Panc1 (cell line): ENCODE results near the gene CENATAC. TPM values are rescaled to one million over a fixed set of nuclear protein-coding genes. Genes with fewer than 3 reads are reported as not detected.
"Not testable (repeated sequence)": the region's sequence is repeated elsewhere in the genome, so short reads cannot be mapped to it uniquely, and the experiment has no call there.

ENCODE experiments used
- ATAC-seq: fragments of 200-7000 bp; cut with Tn5 transposase; 2 replicates; pipeline ENCODE4 v1.9.1; 2020; ENCODE audit warnings: mild to moderate bottlenecking, moderate library complexity
- Bru-seq: library from RNA; stranded (reverse); fragments of 400-500 nt; gene quantifications from one replicate; lab custom pipeline; 2021; lab: Mats Ljungman, UMichigan
- BruChase-seq, 2 experiments: library from RNA; stranded (reverse); fragments of 400-500 nt; gene quantifications; one replicate each; lab custom pipeline; 2021; lab: Mats Ljungman, UMichigan
- BruUV-seq: library from RNA; stranded (reverse); fragments of 400-500 nt; replicated peaks from 2 replicates; lab custom pipeline; 2021; lab: Mats Ljungman, UMichigan
- CTCF ChIA-PET: fragments of 300-600 bp; sonication (Branson Sonifier 250); formaldehyde crosslinking; loops from one replicate; lab custom pipeline; 2022; ENCODE audit warnings: antibody characterized with exemption; lab: Charles Lee
- POLR2A ChIA-PET: fragments of 300-600 bp; sonication (Branson Sonifier 250); formaldehyde crosslinking; loops from one replicate; lab custom pipeline; 2022; ENCODE audit warnings: antibody characterized with exemption; lab: Charles Lee
- DNase-seq: peaks from one replicate; pipeline ENCODE4 v3.0.0-alpha.2; 2010; ENCODE audit warnings: low read depth, low spot score
- H3K27ac ChIP-seq: 2 replicates; pipeline ENCODE4 v1.5.1; 2011; ENCODE audit warnings: mild to moderate bottlenecking, low read length, inconsistent platforms
- H3K27me3 ChIP-seq: fragments of 200-500 bp; sonication (Bioruptor generic); 2 replicates; pipeline ENCODE4 v1.6.0; 2014; ENCODE audit warnings: low read length, inconsistent platforms; ENCODE audit not compliant: control insufficient read depth, insufficient read depth
- H3K36me3 ChIP-seq: fragments of 200-500 bp; sonication (Bioruptor generic); 2 replicates; pipeline ENCODE4 v1.5.1; 2014; ENCODE audit warnings: inconsistent platforms, mild to moderate bottlenecking, low read length, moderate library complexity; ENCODE audit not compliant: control insufficient read depth, insufficient read depth
- H3K4me1 ChIP-seq: 2 replicates; pipeline ENCODE4 v1.5.1; 2011; ENCODE audit warnings: inconsistent platforms, mild to moderate bottlenecking, low read length, moderate library complexity; ENCODE audit not compliant: control insufficient read depth, insufficient read depth
- H3K4me3 ChIP-seq, 2 experiments: 2 replicates each; pipeline ENCODE4 v1.5.1; 2011 to 2012; ENCODE audit warnings: low read depth in 2 of 2, low read length in 2 of 2, mild to moderate bottlenecking in 2 of 2, inconsistent platforms in 1 of 2, moderate library complexity in 1 of 2
- H3K9me3 ChIP-seq: fragments of 200-500 bp; sonication (Bioruptor generic); 2 replicates; pipeline ENCODE4 v1.5.1; 2014; ENCODE audit warnings: low read depth, mild to moderate bottlenecking, inconsistent platforms, low read length, moderate library complexity; ENCODE audit not compliant: control insufficient read depth, insufficient read depth
- CTCF ChIP-seq: fragments of 450-650 bp; IDR thresholded peaks from 2 replicates; pipeline ENCODE4 v1.5.1; 2017; ENCODE audit warnings: mild to moderate bottlenecking
- POLR2AphosphoS5 ChIP-seq: IDR thresholded peaks from 2 replicates; pipeline ENCODE4 v1.6.1; 2012; ENCODE audit warnings: mild to moderate bottlenecking, low read depth, low read length, moderate library complexity
- SIN3A ChIP-seq: IDR thresholded peaks from 2 replicates; pipeline ENCODE4 v1.6.1; 2012; ENCODE audit warnings: low read depth, mild to moderate bottlenecking, low read length, moderate library complexity, borderline replicate concordance; ENCODE audit not compliant: insufficient read depth
- TCF7L2 ChIP-seq: IDR thresholded peaks from 2 replicates; pipeline ENCODE4 v1.6.1; 2011; ENCODE audit warnings: mild to moderate bottlenecking, low read depth, low read length, inconsistent platforms
- in situ Hi-C: cut with HindIII; loops from 2 replicates; pipeline ENCODE4 v1.10.0; 2016; ENCODE audit warnings: low sequenced_read_pairs, low pct_unique_long_range_greater_than_20kb
- intact Hi-C: fragments of 100-400 bp; cut with micrococcal nuclease; formaldehyde crosslinking; loops from one replicate; pipeline ENCODE4 v1.10.0; 2022; ENCODE audit not compliant: unreplicated experiment
- long read RNA-seq: library from polyadenylated mRNA; unstranded; transcript quantifications from one replicate; pipeline ENCODE4 v2.0.0, GENCODE V29; 2021; ENCODE audit not compliant: unreplicated experiment
- polyA plus RNA-seq: library from polyadenylated mRNA; unstranded; fragments of >200 nt; gene quantifications from one replicate; pipeline ENCODE4 v1.2.1, GENCODE V29; 2012; ENCODE audit warnings: missing spikeins; ENCODE audit not compliant: insufficient read length
- total RNA-seq: library from RNA; stranded (reverse); gene quantifications from one replicate; pipeline ENCODE4 v1.2.1, GENCODE V29; 2021; ENCODE audit not compliant: unreplicated experiment
- TF ChIP-seq, protein P1 (sequence below), 2 experiments: IDR thresholded peaks; 2 replicates each; pipeline ENCODE4 v1.6.1; 2011 to 2012; ENCODE audit warnings: low read depth in 2 of 2, control low read depth in 1 of 2, low read length in 1 of 2, mild to moderate bottlenecking in 1 of 2, moderate library complexity in 1 of 2; ENCODE audit not compliant: insufficient read depth in 1 of 2

Gene CENATAC
- total RNA-seq (45.4 TPM), Bru-seq, nascent RNA (percentile 91 among the genes with signal in this experiment), BruChase-seq, experiment 1, labeled RNA remaining after a 2-hour chase (percentile 98 among the genes with signal in this experiment), BruChase-seq, experiment 2, labeled RNA remaining after a 6-hour chase (percentile 96 among the genes with signal in this experiment)
- polyA plus RNA-seq: 12.1 TPM
- long read RNA-seq, transcript CCDC84-201 (11 exons, 1,202 nt): major isoform, 5 of 32 reads
- long read RNA-seq, partial matches to known transcripts: 13 of 32 reads
- long read RNA-seq, other reads (novel, unspliced or antisense): 12 of 32 reads

- ChIA-PET POLR2A (interaction anchor here (0.5 to 0.6 kb wide), 3 partner anchors 14 to 425 kb away, joined by 3 to 8 read pairs (median 4); partner anchors contain the start of gene ARCN1), CTCF (interaction anchor here (0.7 to 1.0 kb wide), 2 partner anchors 9 to 208 kb away, joined by 3 to 15 read pairs; partner anchors contain the start of gene CBL)
- ATAC-seq (peak; percentile 99), DNase-seq (no peak)
- Histone ChIP-seq H3K27me3 (no peaks in the 10 kb centered on the region), H3K4me3 (peak within 1 kb of the TSS; percentile 75 to 91), H3K9me3 (no peaks in the 10 kb centered on the region), H3K27ac (peak within 1 kb of the TSS; percentile 83), H3K36me3 (peaks cover 14% of the 10 kb centered on the region), H3K4me1 (peaks cover 16% of the 10 kb centered on the region)
- TF ChIP-seq SIN3A (0 out of 2 replicates have a peak, but pooled peaks have one; percentile 40), CTCF (no peak), POLR2AphosphoS5 (peak; percentile 97)
- TF ChIP-seq, protein P1, sequence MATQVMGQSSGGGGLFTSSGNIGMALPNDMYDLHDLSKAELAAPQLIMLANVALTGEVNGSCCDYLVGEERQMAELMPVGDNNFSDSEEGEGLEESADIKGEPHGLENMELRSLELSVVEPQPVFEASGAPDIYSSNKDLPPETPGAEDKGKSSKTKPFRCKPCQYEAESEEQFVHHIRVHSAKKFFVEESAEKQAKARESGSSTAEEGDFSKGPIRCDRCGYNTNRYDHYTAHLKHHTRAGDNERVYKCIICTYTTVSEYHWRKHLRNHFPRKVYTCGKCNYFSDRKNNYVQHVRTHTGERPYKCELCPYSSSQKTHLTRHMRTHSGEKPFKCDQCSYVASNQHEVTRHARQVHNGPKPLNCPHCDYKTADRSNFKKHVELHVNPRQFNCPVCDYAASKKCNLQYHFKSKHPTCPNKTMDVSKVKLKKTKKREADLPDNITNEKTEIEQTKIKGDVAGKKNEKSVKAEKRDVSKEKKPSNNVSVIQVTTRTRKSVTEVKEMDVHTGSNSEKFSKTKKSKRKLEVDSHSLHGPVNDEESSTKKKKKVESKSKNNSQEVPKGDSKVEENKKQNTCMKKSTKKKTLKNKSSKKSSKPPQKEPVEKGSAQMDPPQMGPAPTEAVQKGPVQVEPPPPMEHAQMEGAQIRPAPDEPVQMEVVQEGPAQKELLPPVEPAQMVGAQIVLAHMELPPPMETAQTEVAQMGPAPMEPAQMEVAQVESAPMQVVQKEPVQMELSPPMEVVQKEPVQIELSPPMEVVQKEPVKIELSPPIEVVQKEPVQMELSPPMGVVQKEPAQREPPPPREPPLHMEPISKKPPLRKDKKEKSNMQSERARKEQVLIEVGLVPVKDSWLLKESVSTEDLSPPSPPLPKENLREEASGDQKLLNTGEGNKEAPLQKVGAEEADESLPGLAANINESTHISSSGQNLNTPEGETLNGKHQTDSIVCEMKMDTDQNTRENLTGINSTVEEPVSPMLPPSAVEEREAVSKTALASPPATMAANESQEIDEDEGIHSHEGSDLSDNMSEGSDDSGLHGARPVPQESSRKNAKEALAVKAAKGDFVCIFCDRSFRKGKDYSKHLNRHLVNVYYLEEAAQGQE (IDR thresholded peaks at IDR 0.05; ENCODE audit: insufficient read depth in 1 of 2, low read depth in 2 of 2, low read length in 1 of 2): no peak
- intact Hi-C loops: no loop called here
- in situ Hi-C loops: no loop called here
- BruUV-seq: no TSS peak
Measured at GRCh38 chr11:118997627-118998387, at the start of gene CENATAC. Gene CENATAC (plus strand): TSS chr11:118998138. CDS start chr11:118998198, 60 bp downstream.

DNA sequence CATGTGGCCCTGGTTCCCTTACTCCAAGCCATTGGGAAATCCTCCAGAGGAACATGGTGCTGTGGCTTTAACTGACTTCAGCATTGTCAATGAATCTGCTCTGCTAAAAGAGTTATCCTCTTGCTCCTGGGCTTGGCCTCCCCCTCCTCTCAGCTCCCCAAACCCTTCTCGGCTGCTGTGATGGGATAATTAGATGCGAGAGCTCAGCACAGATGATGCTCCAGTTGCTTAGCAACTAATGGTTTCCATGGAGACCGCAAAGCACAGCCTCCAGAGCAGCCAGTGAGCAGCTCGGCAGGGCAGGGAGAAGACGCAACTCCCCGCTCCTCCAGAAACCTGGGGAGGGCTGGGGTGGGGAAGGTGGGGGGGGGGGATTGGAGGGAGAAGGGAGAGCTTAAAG lies 44.7 kb upstream of the CENATAC start:
- DNase-seq (no peak), ATAC-seq (no peak)
- BruUV-seq: no TSS peak
- ChIA-PET POLR2A (no interaction called here), CTCF (interaction anchor here (0.6 kb wide), 2 partner anchors 25 to 134 kb away, joined by 5 to 7 read pairs; no protein-coding TSS in a partner anchor)
- in situ Hi-C loops (no loop called here), intact Hi-C loops (no loop called here)
- Histone ChIP-seq H3K4me3 (no peak overlapping the region), H3K9me3 (no peaks in the 10 kb centered on the region), H3K36me3 (no peaks in the 10 kb centered on the region), H3K4me1 (no peaks in the 10 kb centered on the region), H3K27me3 (no peaks in the 10 kb centered on the region), H3K27ac (no peak overlapping the region)
- no peak for TF ChIP-seq CTCF
- no peak for TF ChIP-seq POLR2AphosphoS5
- TF ChIP-seq, protein P1 (IDR thresholded peaks at IDR 0.05; ENCODE audit: insufficient read depth in 1 of 2, low read depth in 2 of 2, low read length in 1 of 2): no peak
- no peak for TF ChIP-seq SIN3A
- no peak for TF ChIP-seq TCF7L2

- H3K4me3 ChIP-seq, ATAC-seq, in situ Hi-C loops, H3K27ac ChIP-seq, H3K9me3 ChIP-seq, H3K27me3 ChIP-seq, DNase-seq, intact Hi-C loops, H3K4me1 ChIP-seq, H3K36me3 ChIP-seq, BruUV-seq: not testable (repeated sequence)
- CTCF ChIA-PET: interaction anchor here (0.6 kb wide), 1 partner anchor 135 kb away, joined by 7 read pairs; no protein-coding TSS in a partner anchor
- POLR2A ChIA-PET: interaction anchor here (0.6 kb wide), 1 partner anchor 255 kb away, joined by 12 read pairs; no protein-coding TSS in a partner anchor
Measured at GRCh38 chr11:118953976-118954375, 44.0 kb upstream of the CENATAC start.
